CD14-positive monocyte (primary cell): ENCODE results near the gene CNOT4. TPM values are rescaled to one million over a fixed set of nuclear protein-coding genes. Genes with fewer than 3 reads are reported as not detected.

Source experiments
- DNase-seq, 3 donors: peaks; one replicate each; pipeline ENCODE4 v3.0.0-alpha.2; 2011 to 2022
- H2AFZ ChIP-seq: 2 replicates; pipeline ENCODE4 v1.6.0; 2012; ENCODE audit warnings: mild to moderate bottlenecking, low read depth, low read length, inconsistent platforms; ENCODE audit not compliant: insufficient read depth, poor library complexity, severe bottlenecking
- H3K27ac ChIP-seq, 2 donors: 1 replicate in 1 of 2; 2 replicates in 1 of 2; pipeline ENCODE4 v1.5.1; 2012 to 2013; ENCODE audit warnings: low read length in 2 of 2, control low read depth in 1 of 2, inconsistent platforms in 1 of 2, low read depth in 1 of 2, mild to moderate bottlenecking in 1 of 2
- H3K27me3 ChIP-seq, 2 donors: one replicate each; pipeline versions ENCODE4 v1.6.0 to v1.6.1; 2011 to 2013; ENCODE audit warnings: low read length in 2 of 2; ENCODE audit not compliant: control insufficient read depth in 2 of 2, insufficient read depth in 2 of 2
- H3K36me3 ChIP-seq, 2 donors: replicated peaks in 1 of 2; 1 replicate in 1 of 2; 2 replicates in 1 of 2; pipeline versions ENCODE4 v1.5.1 to v1.6.1; 2012 to 2013; ENCODE audit warnings: low read length in 2 of 2, control low read depth in 1 of 2, inconsistent platforms in 1 of 2, mild to moderate bottlenecking in 1 of 2; ENCODE audit not compliant: insufficient read depth in 2 of 2, control insufficient read depth in 1 of 2
- H3K4me1 ChIP-seq, 2 donors: 1 replicate in 1 of 2; 2 replicates in 1 of 2; pipeline versions ENCODE4 v1.5.1 to v1.6.1; 2012 to 2013; ENCODE audit warnings: low read length in 2 of 2, control low read depth in 1 of 2, inconsistent platforms in 1 of 2, mild to moderate bottlenecking in 1 of 2, moderate library complexity in 1 of 2; ENCODE audit not compliant: insufficient read depth in 2 of 2, control insufficient read depth in 1 of 2
- H3K4me2 ChIP-seq: replicated peaks from 2 replicates; pipeline ENCODE3; 2012; ENCODE audit warnings: low read length, moderate library complexity, mild to moderate bottlenecking; ENCODE audit not compliant: poor library complexity, severe bottlenecking; ENCODE audit errors: extremely low read depth
- H3K4me3 ChIP-seq, 3 experiments: fragments of 200-600 bp in 1 of 3; sonication (generic) in 1 of 3; replicated peaks in 1 of 3; 1 replicate in 2 of 3; 2 replicates in 1 of 3; pipeline ENCODE4 v1.5.1; 2011 to 2013; ENCODE audit warnings: low read length in 3 of 3, mild to moderate bottlenecking in 3 of 3, control low read depth in 2 of 3, low read depth in 2 of 3, inconsistent platforms in 1 of 3, moderate library complexity in 1 of 3
- H3K79me2 ChIP-seq: 2 replicates; pipeline ENCODE4 v1.6.0; 2012; ENCODE audit warnings: mild to moderate bottlenecking, control low read depth, inconsistent platforms, low read length, moderate library complexity; ENCODE audit not compliant: insufficient read depth
- H3K9ac ChIP-seq: 2 replicates; pipeline ENCODE4 v1.6.0; 2017; ENCODE audit warnings: low read length, mild to moderate bottlenecking; ENCODE audit not compliant: insufficient read depth, poor library complexity, severe bottlenecking
- H3K9me3 ChIP-seq, 2 donors: replicated peaks in 1 of 2; 1 replicate in 1 of 2; 2 replicates in 1 of 2; pipeline versions ENCODE4 v1.5.1 to v1.6.1; 2012 to 2013; ENCODE audit warnings: low read length in 2 of 2, control low read depth in 1 of 2; ENCODE audit not compliant: control insufficient read depth in 1 of 2, insufficient read depth in 1 of 2
- H4K20me1 ChIP-seq: 2 replicates; pipeline ENCODE4 v1.6.0; 2012; ENCODE audit warnings: mild to moderate bottlenecking, low read length, control low read depth, moderate library complexity; ENCODE audit not compliant: insufficient read depth
- H3K27ac Mint-ChIP-seq, 7 donors: one replicate each; pipeline ENCODE4 v1.8.0; 2020; ENCODE audit warnings: mild to moderate bottlenecking in 7 of 7, mixed read lengths in 7 of 7, moderate library complexity in 6 of 7, inconsistent platforms in 2 of 7
- H3K27me3 Mint-ChIP-seq, 3 donors: one replicate each; pipeline ENCODE4 v1.8.0; 2021 to 2022; ENCODE audit warnings: low read depth in 3 of 3, mild to moderate bottlenecking in 3 of 3, mixed read lengths in 3 of 3, moderate library complexity in 3 of 3, inconsistent platforms in 1 of 3
- H3K36me3 Mint-ChIP-seq, 2 donors: one replicate each; pipeline ENCODE4 v1.8.0; 2020; ENCODE audit warnings: mixed read lengths in 2 of 2, inconsistent platforms in 1 of 2, mild to moderate bottlenecking in 1 of 2
- H3K4me1 Mint-ChIP-seq: one replicate; pipeline ENCODE4 v1.8.0; 2020; ENCODE audit warnings: mild to moderate bottlenecking, mixed read lengths
- H3K4me3 Mint-ChIP-seq, 2 donors: one replicate each; pipeline ENCODE4 v1.8.0; 2020; ENCODE audit warnings: mild to moderate bottlenecking in 2 of 2, mixed read lengths in 2 of 2, moderate library complexity in 1 of 2
- H3K9me3 Mint-ChIP-seq, 7 donors: one replicate each; pipeline ENCODE4 v1.8.0; 2020 to 2022; ENCODE audit warnings: mixed read lengths in 7 of 7, mild to moderate bottlenecking in 6 of 7, moderate library complexity in 6 of 7, inconsistent platforms in 2 of 7
- WGBS: methylation state at CpG from one replicate; pipeline ENCODE4 v1.1.5; 2013; ENCODE audit warnings: missing lambda C conversion rate; ENCODE audit not compliant: insufficient coverage; 5-methylcytosine and 5-hydroxymethylcytosine counted together
- intact Hi-C, 2 donors: fragments of 100-400 bp; cut with micrococcal nuclease; formaldehyde crosslinking; loops; one replicate each; pipeline versions ENCODE4 v1.15.0 to v1.15.1; 2023
- polyA plus RNA-seq, 3 donors: library from polyadenylated mRNA; depleted of rRNA in 1 of 3; unstranded in 2 of 3; stranded (reverse) in 1 of 3; fragments of 300-500 nt in 2 of 3; fragments of >200 nt in 1 of 3; fragmentation: Illumina TruSeq in 2 of 3; gene quantifications; 1 replicate in 2 of 3; 2 replicates in 1 of 3; pipeline ENCODE4 v1.2.3, GENCODE V29; 2012 to 2021
- TF ChIP-seq, protein P1 (sequence below): fragments of 200-600 bp; IDR thresholded peaks from one replicate; pipeline ENCODE4 v1.8.0; 2022; ENCODE audit warnings: antibody characterized with exemption, mild to moderate bottlenecking

Gene CNOT4
- polyA plus RNA-seq, 3 donors, result 4.3 to 7.9 (median 6.3) TPM

DNA sequence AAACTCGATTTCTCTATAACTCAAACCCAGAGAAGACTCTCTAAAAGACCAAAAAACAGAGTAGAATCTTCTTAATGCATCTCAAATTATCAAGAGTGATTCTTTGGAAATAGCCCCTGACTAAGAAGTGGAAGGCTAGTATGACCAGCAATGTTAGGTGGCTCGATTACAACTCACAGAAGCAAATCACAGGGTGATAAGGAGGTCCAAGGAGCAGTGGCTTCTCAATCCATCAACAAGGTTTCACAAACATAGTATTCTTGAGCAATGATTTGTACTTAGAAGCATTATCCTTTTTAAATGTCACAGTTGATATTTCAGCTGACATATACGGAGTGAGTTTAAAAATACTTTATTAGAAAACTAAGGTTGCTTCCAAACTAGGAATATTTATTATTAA, 127.7 kb downstream of the CNOT4 start:
- Histone ChIP-seq H2AFZ (no peak overlapping the region), H3K27me3 (no peaks in the 10 kb centered on the region)
- WGBS, result no CpG with 5 or more reads among the region's 3 CpGs

DNA sequence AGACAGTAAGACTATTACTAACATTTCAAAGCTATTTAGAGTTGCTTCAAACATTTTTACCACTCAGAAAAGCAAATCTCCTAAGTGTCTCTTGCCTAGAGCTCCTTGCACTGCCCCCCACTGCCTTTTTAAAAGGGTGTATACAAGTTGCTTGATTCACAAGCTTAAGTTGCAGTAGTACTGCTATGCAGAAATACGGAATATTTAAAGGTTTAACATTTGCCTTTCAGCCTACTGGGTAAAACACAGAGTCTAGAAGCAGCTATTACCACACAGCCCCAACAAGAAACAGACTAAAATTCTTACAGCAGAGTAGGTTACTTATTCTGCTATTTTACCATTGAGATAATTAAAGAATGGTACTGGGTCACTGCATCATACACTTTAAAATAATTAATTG, 128.5 kb downstream of the CNOT4 start:
- Histone ChIP-seq H3K9me3 (no peaks in the 10 kb centered on the region), H3K9ac (no peak overlapping the region), H3K36me3 (peaks cover 5 to 11% of the 10 kb centered on the region in 2 donors), H3K27me3 (no peaks in the 10 kb centered on the region), H3K4me3 (no peak overlapping the region), H3K27ac (no peak overlapping the region), H2AFZ (no peak overlapping the region), H3K4me1 (no peaks in the 10 kb centered on the region), H4K20me1 (no peaks in the 10 kb centered on the region), H3K4me2 (no peak overlapping the region), H3K79me2 (no peaks in the 10 kb centered on the region)
- WGBS, result no CpG with 5 or more reads among the region's 1 CpG
- TF ChIP-seq, protein P1, sequence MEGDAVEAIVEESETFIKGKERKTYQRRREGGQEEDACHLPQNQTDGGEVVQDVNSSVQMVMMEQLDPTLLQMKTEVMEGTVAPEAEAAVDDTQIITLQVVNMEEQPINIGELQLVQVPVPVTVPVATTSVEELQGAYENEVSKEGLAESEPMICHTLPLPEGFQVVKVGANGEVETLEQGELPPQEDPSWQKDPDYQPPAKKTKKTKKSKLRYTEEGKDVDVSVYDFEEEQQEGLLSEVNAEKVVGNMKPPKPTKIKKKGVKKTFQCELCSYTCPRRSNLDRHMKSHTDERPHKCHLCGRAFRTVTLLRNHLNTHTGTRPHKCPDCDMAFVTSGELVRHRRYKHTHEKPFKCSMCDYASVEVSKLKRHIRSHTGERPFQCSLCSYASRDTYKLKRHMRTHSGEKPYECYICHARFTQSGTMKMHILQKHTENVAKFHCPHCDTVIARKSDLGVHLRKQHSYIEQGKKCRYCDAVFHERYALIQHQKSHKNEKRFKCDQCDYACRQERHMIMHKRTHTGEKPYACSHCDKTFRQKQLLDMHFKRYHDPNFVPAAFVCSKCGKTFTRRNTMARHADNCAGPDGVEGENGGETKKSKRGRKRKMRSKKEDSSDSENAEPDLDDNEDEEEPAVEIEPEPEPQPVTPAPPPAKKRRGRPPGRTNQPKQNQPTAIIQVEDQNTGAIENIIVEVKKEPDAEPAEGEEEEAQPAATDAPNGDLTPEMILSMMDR, result no peak
- H3K36me3 Mint-ChIP-seq, result peaks cover 11 to 17% of the 10 kb centered on the region in 2 donors
- no peak overlapping the region for H3K27ac Mint-ChIP-seq
- no peaks in the 10 kb centered on the region for H3K4me1 Mint-ChIP-seq
- intact Hi-C loops, result no loop called here
- H3K9me3 Mint-ChIP-seq, result no peaks in the 10 kb centered on the region
- H3K27me3 Mint-ChIP-seq, result no peaks in the 10 kb centered on the region
- DNase-seq, result no peak
- H3K4me3 Mint-ChIP-seq, result no peak overlapping the region

More for the DNA sequence above, 127.7 kb downstream of the CNOT4 start:
- H3K9me3 Mint-ChIP-seq, result no peaks in the 10 kb centered on the region
- TF ChIP-seq, protein P1, result no peak
- no peaks in the 10 kb centered on the region for H3K4me1 ChIP-seq
- H3K9me3 ChIP-seq, result no peaks in the 10 kb centered on the region
- no peak for DNase-seq
- H3K4me2 ChIP-seq, result no peak overlapping the region
- H3K4me3 ChIP-seq, result no peak overlapping the region
- H3K27ac ChIP-seq, result no peak overlapping the region
- no peak overlapping the region for H3K9ac ChIP-seq
- peaks cover 11 to 19% of the 10 kb centered on the region in 2 donors for H3K36me3 ChIP-seq
- no peaks in the 10 kb centered on the region for H4K20me1 ChIP-seq
- H3K79me2 ChIP-seq, result no peaks in the 10 kb centered on the region
- H3K4me1 Mint-ChIP-seq, result no peaks in the 10 kb centered on the region
- intact Hi-C loops, result no loop called here
- H3K27ac Mint-ChIP-seq, result no peak overlapping the region
- peaks cover 15 to 21% of the 10 kb centered on the region in 2 donors for H3K36me3 Mint-ChIP-seq
- no peak overlapping the region for H3K4me3 Mint-ChIP-seq
- H3K27me3 Mint-ChIP-seq, result no peaks in the 10 kb centered on the region
